Heart left ventricle (tissue), 16 donors: ENCODE measurements around the gene CAPN11. TPM values are rescaled to one million over a fixed set of nuclear protein-coding genes. Genes with fewer than 3 reads are reported as not detected.

ENCODE experiments used
- ATAC-seq, 4 donors: fragments of 200-7000 bp; cut with Tn5 transposase; one replicate each; pipeline ENCODE4 v1.9.1; 2020 to 2022; ENCODE audit warnings: moderate library complexity in 4 of 4, mild to moderate bottlenecking in 3 of 4, moderate number of reproducible peaks in 1 of 4
- DNase-seq, 5 donors: peaks; one replicate each; pipeline ENCODE4 v3.0.0-alpha.2; 2020
- H3K27ac ChIP-seq, 12 donors: fragments of 200-600 bp; sonication (generic) in 4 of 12; one replicate each; pipeline versions ENCODE4 v1.5.0 to v1.8.0; 2016 to 2022; ENCODE audit warnings: mild to moderate bottlenecking in 2 of 12
- H3K27me3 ChIP-seq, 9 donors: fragments of 200-600 bp; sonication (generic) in 2 of 9; one replicate each; pipeline versions ENCODE4 v1.5.1 to v1.8.0; 2016 to 2022; ENCODE audit warnings: mild to moderate bottlenecking in 3 of 9
- H3K36me3 ChIP-seq, 9 donors: fragments of 200-600 bp; sonication (generic) in 2 of 9; one replicate each; pipeline versions ENCODE4 v1.5.0 to v1.8.0; 2018 to 2022; ENCODE audit warnings: mild to moderate bottlenecking in 2 of 9
- H3K4me1 ChIP-seq, 12 donors: fragments of 200-600 bp; sonication (generic) in 4 of 12; one replicate each; pipeline versions ENCODE4 v1.5.0 to v1.8.0; 2016 to 2022; ENCODE audit warnings: mild to moderate bottlenecking in 3 of 12
- H3K4me3 ChIP-seq, 12 donors: fragments of 200-600 bp; sonication (generic) in 4 of 12; one replicate each; pipeline versions ENCODE4 v1.5.0 to v1.8.0; 2017 to 2022; ENCODE audit warnings: mild to moderate bottlenecking in 9 of 12, moderate library complexity in 4 of 12
- H3K9me3 ChIP-seq, 12 donors: fragments of 200-600 bp; sonication (generic) in 4 of 12; one replicate each; pipeline versions ENCODE4 v1.5.0 to v1.8.0; 2016 to 2022; ENCODE audit warnings: mild to moderate bottlenecking in 1 of 12
- POLR2A ChIP-seq, 2 donors: fragments of 450-650 bp; IDR thresholded peaks; one replicate each; pipeline ENCODE4 v1.6.1; 2017; ENCODE audit warnings: antibody characterized with exemption in 2 of 2, mild to moderate bottlenecking in 2 of 2, moderate library complexity in 2 of 2
- whole genome bisulfite sequencing, 4 donors: extraction: QIAGEN DNeasy Blood & Tissue Kit in 2 of 4; methylation state at CpG; one replicate each; pipeline versions ENCODE4 v1.1.5 to v1.1.7; 2013 to 2018; 5-methylcytosine and 5-hydroxymethylcytosine counted together
- intact Hi-C, 10 donors: fragments of 100-400 bp; cut with DNase I; formaldehyde crosslinking; loops; one replicate each; pipeline versions ENCODE4 v1.11.1 to v1.14.2; 2022
- polyA plus RNA-seq, 2 donors: library from polyadenylated mRNA; stranded (reverse); fragments of 200-250 nt; gene quantifications; one replicate each; pipeline ENCODE4 v1.2.3, GENCODE V29; 2013
- total RNA-seq, 9 donors: library from RNA; depleted of rRNA in 2 of 9; stranded (reverse); fragments of >200 nt in 2 of 9; fragmentation: NEBNext Ultra II Directional in 3 of 9; extraction: Animal tissue kit (Norgen Biotek cat#: 25700) in 3 of 9; gene quantifications; one replicate each; pipeline versions ENCODE4 v1.1.0 to v1.2.4, GENCODE V29; 2016 to 2023
- TF ChIP-seq, protein P1 (sequence below), 12 donors: fragments of 200-600 bp; sonication (generic) in 4 of 12; IDR thresholded peaks; one replicate each; pipeline versions ENCODE4 v1.5.0 to v1.8.0; 2018 to 2022; ENCODE audit warnings: antibody characterized with exemption in 12 of 12, mild to moderate bottlenecking in 5 of 12
- donor health status: ischemic (EF 13 %, LVEDD 7.1; RV severe dilation, severe dysfunction).
- donor health status: healthy with polysubstance abuse.
- donor health status: DM: no; HTN: yes; CAD: no.
- donor health status: DM: no; HTN: no; CAD: no.
- donor health status: ischemic (EF 25% LVEDD 6.9; RV normal size, moderate dysfunction).
- donor health status: ischemic (EF 25% LVEDD 5.7; RV mildly dilated, moderate dysfunction).
- donor health status: healthy.
- donor health status: DM: yes; HTN: yes; CAD: no.
- donor health status: ischemic (EF 35%, LVEDD 5.7; RV mildly dilated, moderate dysfunction).
- donor health status: nonischemic (EF 11% LVEDD 7.7; RV severe dilation, severe dysfunction).
- donor health status: DM: yes; HTN: yes; CAD: no.
- donor health status: PGD.
- donor health status: ischemic (EF 29% LVEDD 5.4; RV normal size, mild dysfunction).
- donor health status: nonischemic (EF 23%, LVEDD 6.1; RV moderate dilation, normal function).

CAPN11 gene
- total and polyA plus RNA-seq, 11 donors, result 0.08 to 1.8 (median 0.38) TPM; not detected in 3

DNA sequence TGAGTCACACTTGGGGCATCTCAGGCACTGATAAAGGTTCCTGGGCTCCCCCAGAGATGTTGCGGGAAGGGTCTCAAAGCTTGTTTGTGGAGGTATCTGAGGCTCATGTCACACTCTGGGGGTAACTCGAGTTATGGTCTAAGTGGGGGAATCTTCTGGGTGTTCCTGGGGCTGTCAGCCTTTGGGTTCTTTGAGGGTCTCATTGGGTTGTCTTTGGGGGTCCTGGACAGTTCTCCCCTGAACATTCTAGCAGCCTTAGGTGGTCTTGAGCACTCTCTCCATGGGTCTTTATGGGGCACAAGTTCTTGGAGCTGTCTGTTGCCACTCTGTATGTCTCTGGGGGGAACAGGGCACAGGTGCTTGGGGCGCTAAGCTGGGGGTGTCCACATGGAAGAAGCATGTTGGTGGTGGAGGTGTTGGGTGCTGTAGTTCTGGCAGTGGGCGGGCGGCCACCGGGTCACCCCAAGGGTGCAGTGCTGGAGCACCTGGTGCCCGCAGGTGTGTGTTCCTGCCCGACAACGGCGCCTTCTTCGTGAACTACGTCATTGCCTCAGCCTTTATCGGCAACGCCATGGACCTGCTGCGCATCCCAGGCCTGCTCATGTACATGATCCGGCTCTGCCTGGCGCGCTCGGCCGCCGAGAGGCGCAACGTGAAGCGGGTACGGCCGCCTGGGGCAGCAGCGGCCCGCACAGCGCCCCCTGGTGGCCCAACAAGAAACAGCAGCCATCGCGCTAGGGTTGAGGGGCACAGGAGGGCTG lies 7.1 kb upstream of the CAPN11 start:
- Histone ChIP-seq H3K27ac (no peak overlapping the region), H3K27me3 (no peaks in the 10 kb centered on the region), H3K9me3 (no peaks in the 10 kb centered on the region), H3K36me3 (peaks cover 0 to 51% (median 36%) of the 10 kb centered on the region in 9 donors), H3K4me1 (peaks cover 0 to 18% (median 6%) of the 10 kb centered on the region in 12 donors), H3K4me3 (no peak overlapping the region)
- DNase-seq, result peak; percentile 61 to 89 (median 75)
- no peak for TF ChIP-seq POLR2A (IDR thresholded peaks at IDR 0.05)
- TF ChIP-seq, protein P1, sequence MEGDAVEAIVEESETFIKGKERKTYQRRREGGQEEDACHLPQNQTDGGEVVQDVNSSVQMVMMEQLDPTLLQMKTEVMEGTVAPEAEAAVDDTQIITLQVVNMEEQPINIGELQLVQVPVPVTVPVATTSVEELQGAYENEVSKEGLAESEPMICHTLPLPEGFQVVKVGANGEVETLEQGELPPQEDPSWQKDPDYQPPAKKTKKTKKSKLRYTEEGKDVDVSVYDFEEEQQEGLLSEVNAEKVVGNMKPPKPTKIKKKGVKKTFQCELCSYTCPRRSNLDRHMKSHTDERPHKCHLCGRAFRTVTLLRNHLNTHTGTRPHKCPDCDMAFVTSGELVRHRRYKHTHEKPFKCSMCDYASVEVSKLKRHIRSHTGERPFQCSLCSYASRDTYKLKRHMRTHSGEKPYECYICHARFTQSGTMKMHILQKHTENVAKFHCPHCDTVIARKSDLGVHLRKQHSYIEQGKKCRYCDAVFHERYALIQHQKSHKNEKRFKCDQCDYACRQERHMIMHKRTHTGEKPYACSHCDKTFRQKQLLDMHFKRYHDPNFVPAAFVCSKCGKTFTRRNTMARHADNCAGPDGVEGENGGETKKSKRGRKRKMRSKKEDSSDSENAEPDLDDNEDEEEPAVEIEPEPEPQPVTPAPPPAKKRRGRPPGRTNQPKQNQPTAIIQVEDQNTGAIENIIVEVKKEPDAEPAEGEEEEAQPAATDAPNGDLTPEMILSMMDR (IDR thresholded peaks at IDR 0.05), result peak; percentile 96 to 100 (median 99)
- peak; percentile 30 to 80 (median 72) for ATAC-seq
- 20 to 57% (median 25%) methylated on average over 5 to 31 of the region's 31 CpGs for WGBS, 4 donors
- intact Hi-C loops, result loop anchor here in 8 of 10 donors (1.0 to 10.0 kb wide), 7 partner anchors 51 to 191 kb away; partner anchors contain the start of gene SPATS1 (in 1 of the 8)

DNA sequence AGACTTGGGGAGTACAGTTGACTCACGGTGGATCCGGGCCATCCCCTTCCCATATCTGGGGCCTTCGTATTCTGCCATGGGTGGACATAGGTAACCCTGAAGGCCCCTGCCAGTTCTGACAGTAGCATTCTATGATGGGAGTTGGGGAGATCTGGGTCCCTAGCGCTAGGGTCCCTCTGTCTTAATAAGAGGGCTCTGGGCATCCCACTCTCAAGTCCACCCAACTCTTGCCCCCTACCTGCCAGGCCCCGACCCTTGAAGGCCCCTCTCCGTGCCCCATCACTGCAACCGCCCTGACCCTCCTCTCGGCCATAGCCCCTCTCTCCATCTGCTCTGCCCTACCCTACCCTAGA lies 6.5 kb upstream of the CAPN11 start:
- no peak overlapping the region for H3K27ac ChIP-seq
- no peak overlapping the region for H3K4me3 ChIP-seq
- no peaks in the 10 kb centered on the region for H3K27me3 ChIP-seq
- H3K36me3 ChIP-seq, result peaks cover 0 to 46% (median 35%) of the 10 kb centered on the region in 9 donors
- no peak for ATAC-seq
- intact Hi-C loops, result loop anchor here in 5 of 10 donors (1.0 to 10.0 kb wide), 5 partner anchors 55 to 190 kb away; partner anchors contain the start of gene SPATS1 (in 1 of the 5)
- no peak for DNase-seq
- peaks cover 0 to 18% (median 6%) of the 10 kb centered on the region in 12 donors for H3K4me1 ChIP-seq
- 48 to 80% (median 54%) methylated on average over 5 to 8 of the region's 8 CpGs for WGBS, 4 donors
- TF ChIP-seq, protein P1 (IDR thresholded peaks at IDR 0.05), result peak in 3 of 12 donors; percentile 2 to 34 (median 25)
- TF ChIP-seq POLR2A (IDR thresholded peaks at IDR 0.05), result no peak
- no peaks in the 10 kb centered on the region for H3K9me3 ChIP-seq

DNA sequence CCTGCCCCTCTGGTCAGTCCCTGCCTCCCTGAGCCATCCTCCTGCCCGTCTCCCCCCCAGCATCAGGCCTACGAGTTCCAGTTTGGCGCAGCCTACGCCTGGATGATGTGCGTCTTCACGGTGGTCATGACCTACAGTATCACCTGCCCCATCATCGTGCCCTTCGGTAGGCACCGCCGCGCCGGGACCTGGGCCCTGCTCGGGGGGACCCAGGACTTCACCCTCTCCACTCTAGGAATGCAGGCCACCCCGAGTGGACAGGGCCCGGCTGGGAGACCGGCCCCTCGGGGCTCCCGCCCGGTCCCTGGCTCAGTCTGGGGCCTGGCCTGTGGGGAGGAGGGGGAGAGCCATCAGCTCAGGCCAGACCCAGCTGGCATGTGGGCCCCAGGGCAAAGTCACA lies 6.1 kb upstream of the CAPN11 start:
- H3K36me3 ChIP-seq, result peaks cover 0 to 42% (median 30%) of the 10 kb centered on the region in 9 donors
- no peaks in the 10 kb centered on the region for H3K27me3 ChIP-seq
- DNase-seq, result no peak
- 94 to 95% (median 95%) methylated on average over 16 to 19 of the region's 19 CpGs for WGBS, 4 donors
- intact Hi-C loops, result loop anchor here in 5 of 10 donors (1.0 to 10.0 kb wide), 5 partner anchors 56 to 190 kb away; partner anchors contain the start of gene SPATS1 (in 1 of the 5)
- H3K4me1 ChIP-seq, result peaks cover 0 to 18% (median 6%) of the 10 kb centered on the region in 12 donors
- no peak for ATAC-seq
- TF ChIP-seq POLR2A (IDR thresholded peaks at IDR 0.05), result no peak
- TF ChIP-seq, protein P1 (IDR thresholded peaks at IDR 0.05), result no peak
- no peak overlapping the region for H3K4me3 ChIP-seq
- no peaks in the 10 kb centered on the region for H3K9me3 ChIP-seq
- no peak overlapping the region for H3K27ac ChIP-seq

DNA sequence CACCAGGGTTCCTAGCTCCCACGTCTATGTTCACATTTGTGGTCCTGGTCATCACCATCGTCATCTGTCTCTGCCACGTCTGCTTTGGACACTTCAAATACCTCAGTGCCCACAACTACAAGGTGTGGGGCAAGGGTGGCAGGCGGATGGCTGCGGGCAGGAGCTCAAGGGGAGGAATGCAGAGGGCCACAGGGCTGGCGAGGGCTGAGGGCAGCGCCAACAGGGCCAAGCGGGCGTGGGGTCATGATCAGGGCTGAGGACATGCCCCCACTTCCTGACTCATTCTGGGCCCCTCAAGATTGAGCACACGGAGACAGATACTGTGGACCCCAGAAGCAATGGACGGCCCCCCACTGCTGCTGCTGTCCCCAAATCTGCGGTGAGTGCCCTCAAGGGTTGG lies 4.6 kb upstream of the CAPN11 start:
- TF ChIP-seq, protein P1 (IDR thresholded peaks at IDR 0.05), result no peak
- no peak for TF ChIP-seq POLR2A (IDR thresholded peaks at IDR 0.05)
- intact Hi-C loops, result loop anchor here in 4 of 10 donors (2.0 to 10.0 kb wide), 4 partner anchors 57 to 188 kb away; partner anchors contain the start of gene SPATS1 (in 1 of the 4)
- DNase-seq (no peak), ATAC-seq (no peak)
- Histone ChIP-seq H3K27ac (no peak overlapping the region), H3K27me3 (no peaks in the 10 kb centered on the region), H3K4me1 (peaks cover 0 to 18% (median 6%) of the 10 kb centered on the region in 12 donors), H3K36me3 (peaks cover 0 to 26% (median 15%) of the 10 kb centered on the region in 9 donors), H3K9me3 (no peaks in the 10 kb centered on the region), H3K4me3 (no peak overlapping the region)
- WGBS, 4 donors, result 89 to 94% (median 91%) methylated on average over 9 to 12 of the region's 12 CpGs
